Measurements from ENCODE around the gene ADAMTS14.

The ADAMTS14 gene

DNA sequence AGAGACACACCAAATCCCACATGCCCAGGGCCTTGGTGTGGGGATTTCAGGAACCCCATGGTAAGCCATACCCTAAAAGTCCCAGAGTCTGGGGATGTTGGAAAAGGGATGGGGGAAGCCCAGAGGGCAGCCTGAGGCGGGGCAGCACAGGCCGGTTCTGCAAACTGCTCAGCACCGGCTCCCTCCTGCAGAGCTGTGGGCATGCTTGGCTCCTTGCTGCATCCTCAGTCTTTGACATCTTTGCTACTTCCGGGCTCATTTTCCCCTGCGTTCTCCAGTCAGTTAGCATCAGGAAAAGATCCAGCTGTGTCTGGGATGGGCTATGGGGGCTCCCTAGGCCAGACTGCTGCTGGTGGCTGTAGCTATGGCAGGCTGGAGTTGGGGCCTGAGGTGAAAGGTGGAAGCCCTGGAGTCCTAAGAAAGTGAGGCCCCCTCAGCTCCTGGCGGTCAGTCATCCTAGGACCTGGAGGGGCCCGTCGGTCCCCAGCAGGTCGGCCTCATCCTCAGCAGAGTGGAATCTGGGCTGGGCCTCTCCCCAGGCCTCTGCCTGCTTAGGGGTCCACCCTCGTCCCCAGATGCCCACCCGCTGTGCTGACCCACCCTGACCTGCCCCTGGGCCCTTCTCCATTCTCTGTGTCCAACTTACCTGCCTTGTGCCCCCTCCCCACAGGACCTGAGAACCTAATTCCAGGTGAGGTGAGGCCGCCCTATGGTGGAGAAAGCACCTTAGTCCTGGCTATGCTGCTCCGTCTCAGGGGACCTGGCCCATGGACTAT is 103.6 kb downstream of the ADAMTS14 start:
- no peak for DNase-seq

DNA sequence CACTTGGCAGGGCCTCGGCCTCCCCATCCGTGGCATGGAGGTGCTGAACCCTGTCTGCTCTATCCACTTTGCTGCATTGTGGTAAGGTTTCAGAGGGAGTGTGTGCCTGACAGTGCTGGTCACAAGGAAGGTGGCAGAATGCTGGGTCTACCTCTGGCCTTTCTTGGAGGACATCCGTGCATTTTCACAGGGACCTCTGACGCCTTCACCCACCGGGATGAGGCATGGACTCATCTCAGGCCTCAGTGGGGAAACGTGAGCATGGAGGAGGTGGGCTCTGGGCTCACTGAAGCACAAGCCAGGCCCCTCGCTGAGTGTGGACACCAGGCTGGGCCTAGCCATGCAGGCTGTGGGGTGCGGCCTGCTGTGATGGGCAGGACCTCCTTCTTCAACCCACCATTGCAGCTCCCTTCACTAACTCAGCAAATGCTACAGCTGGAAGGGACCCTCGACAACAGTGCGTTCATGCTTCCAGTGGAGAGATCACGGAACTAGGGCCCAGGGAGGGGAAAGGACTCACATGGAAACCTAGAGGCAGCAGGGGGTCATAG is 104.2 kb downstream of the ADAMTS14 start:
- DNase-seq, result no peak

DNA sequence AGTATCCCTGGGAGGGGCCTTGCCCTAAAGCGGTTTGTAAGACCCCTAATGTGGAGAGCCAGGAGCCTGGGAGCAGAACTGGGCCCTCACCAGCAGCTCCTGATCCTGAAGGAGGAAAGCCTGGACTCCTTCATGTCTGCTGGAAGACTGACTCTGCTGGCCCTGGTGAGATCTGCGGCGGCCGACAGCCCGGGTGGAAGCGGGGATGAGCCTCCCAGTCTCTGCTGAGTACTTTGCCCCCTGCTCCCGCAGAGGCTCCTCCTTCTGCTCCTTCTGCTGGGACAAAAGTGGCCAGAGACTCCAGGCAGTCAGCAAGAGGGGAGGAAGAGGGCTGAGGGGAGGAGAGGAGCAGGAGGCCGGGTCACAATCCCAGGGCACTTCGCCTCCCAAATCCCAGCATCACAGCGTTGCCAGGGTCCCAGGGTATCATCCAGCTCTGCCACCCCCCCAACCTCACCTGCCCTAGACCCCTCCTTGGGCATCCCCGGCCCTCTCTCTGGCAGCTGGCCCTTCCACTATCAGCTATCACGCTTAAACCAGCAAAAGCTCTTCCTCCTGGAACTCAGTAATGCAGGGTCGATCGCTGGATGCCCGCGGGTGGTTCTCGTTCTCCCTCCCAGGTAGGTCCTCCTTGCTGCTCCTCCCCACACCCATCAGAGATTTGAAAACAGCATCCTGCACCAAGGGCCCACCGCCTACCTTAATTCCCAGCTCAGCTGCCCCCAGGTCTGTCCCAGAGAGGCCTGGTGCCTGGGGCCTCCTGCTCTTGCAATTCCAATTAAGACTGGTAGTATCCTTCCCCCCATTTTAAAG is 105.0 kb downstream of the ADAMTS14 start:
- no peak for DNase-seq

DNA sequence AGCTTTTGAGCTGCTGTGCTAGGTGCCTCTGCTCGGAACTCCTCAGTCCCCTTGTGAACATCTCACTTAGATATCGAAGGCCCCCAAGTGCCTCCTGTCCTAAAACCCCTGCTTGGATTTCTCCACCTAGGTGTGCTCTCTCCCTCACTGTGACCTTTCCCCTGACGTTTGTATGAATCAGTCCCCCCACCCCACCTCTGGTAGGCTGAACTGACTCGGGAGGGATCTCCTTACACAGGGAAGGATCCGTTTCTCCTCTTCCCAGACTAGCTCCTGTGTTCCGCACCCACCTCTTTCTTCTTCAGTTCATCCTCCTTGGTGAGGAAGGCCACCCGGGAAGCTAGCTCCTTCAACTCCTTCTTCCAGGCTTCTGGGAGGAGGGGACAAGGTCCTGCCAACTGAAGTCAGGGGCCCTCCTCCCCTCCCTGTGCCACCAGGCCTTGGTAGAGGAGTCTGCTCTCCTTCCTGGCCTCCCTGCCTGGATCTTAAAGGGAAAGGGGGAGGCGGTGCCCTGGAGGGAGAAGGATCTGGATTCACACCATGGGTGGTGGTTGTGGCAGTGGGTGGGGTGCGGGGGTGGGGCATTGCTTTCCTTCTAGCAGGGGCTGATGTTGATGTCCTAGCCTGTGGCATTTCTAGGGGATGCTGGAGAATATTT is 106.1 kb downstream of the ADAMTS14 start:
- no peak for DNase-seq

DNA sequence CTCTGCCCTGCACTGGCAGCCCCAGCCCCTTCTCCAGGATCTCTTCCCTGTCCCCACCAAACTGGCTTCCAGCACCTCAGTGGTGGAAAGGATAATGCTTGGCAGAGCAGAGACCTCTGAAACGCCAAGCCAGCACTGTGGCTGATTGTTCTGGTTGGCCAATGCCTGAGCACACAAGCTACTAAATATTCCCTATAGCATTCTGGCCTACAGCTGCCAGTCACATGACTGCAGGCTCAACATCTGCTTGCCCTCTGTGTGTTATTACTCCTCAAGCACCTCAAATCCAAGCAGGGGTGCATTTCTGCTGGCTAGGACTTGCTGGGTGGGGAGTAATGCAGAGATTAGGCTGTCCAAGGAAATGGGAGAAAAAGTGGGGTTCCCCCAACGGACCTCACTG is 106.8 kb downstream of the ADAMTS14 start:
- no peak for DNase-seq

DNA sequence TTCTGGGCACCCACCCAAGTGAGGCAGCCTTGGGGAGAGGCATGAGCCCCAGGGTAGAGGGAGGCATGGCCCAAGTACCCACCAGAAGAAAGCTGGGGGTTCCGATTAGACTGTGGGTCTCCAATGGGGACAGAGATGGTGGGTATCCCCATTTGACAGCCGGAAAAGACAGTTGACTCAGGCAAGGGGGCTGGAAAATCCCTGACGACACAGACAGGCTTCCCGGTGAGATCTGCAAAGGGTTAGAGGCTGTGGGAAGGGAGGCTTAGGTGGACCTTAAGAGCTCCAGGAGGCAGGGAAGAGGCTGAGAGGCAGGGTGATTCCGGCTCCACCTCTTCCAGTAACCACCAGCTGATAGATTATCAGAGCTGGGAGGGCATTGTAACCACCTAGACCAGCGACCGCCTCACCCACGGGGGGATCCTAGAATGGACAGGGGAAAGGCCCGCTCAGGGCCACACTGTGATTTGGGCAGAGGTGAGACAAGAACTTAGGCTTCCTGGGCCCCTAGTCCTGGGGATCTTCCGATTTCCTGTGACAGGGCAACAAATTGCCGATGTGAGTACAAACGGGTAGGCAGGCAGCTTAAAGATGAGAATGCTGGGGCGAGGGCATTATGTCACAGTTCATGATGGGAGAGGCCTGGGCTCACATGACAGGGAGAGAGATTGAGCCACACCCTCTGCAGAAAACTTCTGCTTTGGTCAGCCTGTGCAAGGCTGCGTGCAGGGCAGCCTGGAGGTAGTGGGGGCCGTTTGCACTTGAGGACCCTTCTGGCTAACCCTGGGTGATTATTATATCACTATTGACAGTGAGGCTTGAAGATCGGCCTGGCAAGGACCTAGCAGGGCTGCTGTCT is 107.4 kb downstream of the ADAMTS14 start:
- DNase-seq, result no peak

DNA sequence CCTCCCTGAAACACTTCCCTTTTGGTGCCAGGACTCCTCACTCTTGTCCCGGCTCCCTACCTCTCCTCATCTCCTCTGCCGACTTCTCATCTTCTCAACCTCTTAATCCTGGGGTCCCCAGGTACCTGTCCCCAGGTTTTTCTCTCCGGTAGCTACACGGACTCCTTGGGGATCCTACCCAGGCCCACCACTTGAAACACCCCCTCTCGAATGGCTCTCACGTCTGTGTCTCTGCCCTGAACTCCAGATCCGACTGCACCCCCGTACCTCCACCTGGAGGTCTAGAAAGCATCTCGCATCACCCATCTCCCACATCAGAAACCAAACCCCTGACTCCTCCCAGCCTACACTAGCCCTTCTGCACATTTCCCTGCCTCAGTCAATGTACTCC is 108.1 kb downstream of the ADAMTS14 start:
- DNase-seq, result no peak

DNA sequence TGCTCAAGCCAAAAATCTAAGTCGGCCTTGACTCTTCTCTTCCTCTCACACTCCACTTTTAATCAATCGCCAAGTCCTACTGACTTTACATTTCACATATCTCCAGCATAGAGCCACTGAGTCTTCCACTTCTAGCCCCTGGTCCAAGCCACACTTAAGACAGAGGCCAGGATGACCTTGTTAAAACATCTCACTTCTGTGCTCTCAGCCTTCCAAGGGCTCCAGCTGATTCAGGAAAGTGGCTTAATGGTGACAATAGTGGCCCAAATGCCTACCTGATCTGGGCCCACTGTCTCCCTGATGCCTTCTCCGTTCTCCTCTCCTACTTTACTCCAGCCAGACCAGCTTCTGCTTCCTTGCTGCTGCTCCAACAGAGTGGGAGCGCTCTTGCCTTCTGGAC is 108.5 kb downstream of the ADAMTS14 start:
- no peak for DNase-seq

DNA sequence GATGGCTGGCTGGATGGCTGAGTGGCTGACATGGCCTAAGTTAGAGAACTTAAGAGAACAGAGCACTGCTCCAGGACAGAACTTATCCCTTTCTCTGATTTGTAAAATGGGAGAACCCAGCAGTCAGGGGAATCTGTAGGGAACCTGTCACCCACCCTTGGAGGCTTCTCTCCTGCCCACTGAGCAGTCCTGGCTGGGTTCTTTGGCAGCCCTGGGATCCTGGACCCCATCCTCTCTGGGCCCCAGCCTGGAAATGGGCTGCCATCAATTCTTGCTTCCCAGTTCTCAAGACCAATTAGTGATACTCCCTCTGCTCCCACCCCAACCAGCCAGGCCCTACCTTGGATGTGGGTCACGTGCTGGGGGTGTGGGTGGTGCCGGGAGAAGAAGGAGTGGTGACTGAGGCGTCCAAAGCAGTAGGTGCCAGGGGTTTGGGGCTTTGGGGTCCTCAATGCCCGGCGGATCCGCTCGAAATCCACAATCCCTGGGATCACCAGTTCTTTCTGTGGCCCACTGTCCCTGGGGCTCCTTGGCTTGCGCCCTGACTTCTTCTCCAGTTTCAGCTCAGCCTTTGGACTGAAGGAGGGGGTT is 109.2 kb downstream of the ADAMTS14 start:
- DNase-seq, result no peak

DNA sequence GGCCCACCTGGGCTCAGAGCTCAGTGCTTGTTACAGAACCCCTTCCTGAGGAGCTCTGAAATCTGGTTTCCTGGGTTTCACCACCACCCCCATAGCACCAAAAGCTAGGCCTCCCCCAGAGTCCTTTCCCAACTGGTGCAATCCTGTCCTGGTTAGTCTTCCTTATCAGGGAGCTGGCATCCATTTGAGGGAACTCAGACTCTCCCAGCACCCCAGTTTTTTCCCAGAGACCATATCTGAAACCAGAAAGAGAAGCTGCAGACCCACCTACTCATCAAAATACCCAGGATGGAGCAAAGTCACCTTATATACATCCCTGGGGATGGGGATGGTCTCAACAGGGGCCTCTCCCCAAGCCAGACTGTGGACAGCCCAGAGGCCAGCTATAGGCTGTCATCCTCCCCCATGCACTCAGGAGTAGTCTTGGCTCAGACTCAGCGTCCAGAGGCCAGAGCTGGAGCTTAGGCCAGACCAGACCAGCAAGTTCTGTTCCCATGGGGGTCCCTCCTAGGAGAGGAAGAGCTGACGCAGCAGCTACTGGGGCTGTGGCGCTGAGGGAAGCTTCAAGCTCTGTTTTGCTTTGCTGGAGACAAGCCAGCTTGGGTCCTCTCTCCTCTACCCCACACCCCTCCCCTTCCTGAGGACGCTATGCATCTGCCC is 109.9 kb downstream of the ADAMTS14 start:
- DNase-seq, result no peak

DNA sequence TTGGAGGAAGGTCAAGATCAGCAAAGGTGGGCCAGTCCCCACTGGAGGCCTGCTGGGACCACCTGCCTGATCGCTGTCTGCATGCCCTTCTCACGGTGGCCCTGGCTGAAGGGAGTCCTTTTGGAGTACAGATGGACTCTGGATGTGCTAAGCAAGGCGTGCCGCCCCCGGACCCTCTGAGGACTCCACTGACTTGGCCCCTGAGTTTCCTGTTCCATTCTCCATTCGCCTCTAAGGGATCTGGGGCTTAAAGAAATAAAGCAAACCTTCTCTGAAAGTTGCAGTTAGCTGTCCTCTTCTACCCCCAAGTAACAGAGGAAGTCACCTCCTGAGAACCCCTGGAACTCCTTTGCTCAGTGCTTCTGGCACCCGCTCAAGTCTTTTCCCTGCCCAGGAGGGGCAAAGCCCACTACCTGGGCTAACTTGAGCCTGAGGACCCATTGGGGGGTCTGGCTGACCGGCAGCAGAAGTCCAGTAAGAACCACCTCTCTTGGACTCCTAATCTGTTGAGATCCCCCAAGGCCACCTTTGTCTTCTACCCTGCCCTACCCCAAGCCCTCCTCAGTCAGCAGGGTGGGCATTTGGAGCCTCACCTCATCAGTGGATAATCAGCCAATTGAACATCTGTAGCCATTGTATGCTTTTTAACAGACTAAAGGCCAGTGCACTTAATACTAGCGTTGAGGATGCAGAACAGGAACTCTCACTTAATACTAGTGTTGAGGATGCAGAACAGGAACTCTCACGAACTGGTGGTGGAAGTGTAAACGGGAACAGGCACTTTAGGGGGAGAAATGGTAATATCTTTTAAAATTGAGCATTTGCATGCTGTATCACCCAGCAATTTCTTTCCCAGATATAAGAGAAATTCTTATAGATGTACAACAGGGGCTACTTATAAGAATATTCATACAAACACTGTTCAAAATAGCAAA is 110.7 kb downstream of the ADAMTS14 start:
- DNase-seq, result no peak

DNA sequence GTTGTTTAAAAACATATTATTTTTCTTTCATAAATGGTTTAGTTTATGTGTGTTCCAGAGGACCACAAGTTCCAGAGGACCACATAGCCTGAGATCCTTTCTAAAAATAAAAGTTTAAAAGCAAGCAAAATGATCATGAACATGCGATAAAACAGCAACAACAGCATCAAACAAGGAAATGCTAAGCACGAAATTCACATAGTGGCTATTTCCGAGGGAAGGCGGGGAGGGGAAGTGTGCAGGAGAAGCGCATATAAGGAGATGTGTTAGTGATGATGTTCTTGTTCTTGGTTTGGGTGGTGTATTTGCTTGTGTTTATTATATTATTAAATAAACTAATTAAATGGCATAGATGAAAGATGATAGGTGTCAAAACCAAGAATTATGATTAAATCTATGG is 111.7 kb downstream of the ADAMTS14 start:
- no peak for DNase-seq

DNA sequence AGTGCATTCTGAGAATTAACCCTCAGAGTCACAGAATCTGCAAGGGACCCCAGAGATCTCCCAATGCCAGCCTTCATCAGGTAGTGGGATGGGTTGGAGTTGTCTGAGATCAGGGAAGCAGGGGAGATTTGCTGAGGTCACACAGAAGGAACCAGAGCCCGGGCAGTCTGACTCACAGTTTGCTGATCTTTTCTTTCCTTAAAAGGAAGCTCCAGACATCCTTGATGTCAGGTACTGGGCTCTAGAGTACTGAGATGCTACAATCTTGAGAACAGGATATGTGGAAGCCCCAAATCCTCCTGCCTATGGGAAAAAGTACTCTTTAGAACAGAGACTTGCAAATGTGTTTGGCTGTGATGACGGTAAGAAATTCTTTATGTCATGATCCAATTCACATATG is 112.2 kb downstream of the ADAMTS14 start:
- no peak for DNase-seq

DNA sequence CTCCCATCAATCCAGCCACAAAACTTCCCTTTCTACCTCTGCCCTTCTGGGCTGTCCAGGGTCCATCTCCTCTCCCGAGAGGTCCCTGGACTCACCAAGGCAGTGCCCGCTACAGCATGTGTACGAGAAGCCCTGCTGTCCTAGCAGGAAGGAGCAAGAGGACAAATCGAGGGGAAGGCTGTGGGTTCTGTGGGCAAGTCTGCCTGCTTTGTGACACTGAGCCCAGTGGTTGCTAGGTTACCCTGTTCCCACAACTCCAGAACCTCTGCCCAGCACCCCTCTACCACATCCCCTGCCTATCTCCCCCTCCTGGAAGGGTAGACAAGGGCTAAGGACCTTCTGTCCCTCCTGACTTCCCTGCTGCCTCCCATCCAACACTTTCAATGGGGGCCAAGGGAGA is 112.9 kb downstream of the ADAMTS14 start, which contains the start of gene TBATA:
TSS of gene TBATA (minus strand) at position 188 of the 400 bp plus-strand sequence. CDS start 1,998 bp downstream, outside the sequence.
- DNase-seq, result no peak

DNA sequence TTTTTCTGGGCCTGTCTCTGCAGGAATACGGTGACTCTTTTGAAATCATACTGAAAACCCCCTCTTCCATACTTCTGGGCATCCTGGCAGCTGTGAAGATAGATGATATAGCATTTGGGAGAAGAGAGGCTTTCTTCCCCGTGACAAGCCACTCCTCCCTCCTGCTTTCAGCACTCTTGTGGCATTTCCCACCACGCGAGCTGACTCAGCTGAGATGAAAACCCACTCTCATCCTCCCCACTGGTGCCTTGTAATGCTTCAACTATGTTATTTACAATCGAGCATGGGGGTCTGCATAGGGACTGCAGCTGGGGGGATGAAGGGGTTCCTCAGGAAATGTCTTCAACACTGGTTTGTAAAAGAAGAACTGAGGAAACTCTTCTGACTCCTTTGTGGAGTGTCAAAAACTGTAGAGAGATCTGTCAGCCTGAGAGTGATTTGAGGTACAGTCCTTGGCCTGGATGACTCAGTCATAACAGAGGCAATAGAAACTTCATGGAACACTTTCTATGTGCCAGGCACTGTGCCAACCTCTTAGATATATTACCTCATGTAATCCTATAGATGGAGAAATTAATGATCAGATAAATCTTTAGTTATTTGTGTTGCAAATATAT is 114.6 kb downstream of the ADAMTS14 start:
- no peak for DNase-seq

DNA sequence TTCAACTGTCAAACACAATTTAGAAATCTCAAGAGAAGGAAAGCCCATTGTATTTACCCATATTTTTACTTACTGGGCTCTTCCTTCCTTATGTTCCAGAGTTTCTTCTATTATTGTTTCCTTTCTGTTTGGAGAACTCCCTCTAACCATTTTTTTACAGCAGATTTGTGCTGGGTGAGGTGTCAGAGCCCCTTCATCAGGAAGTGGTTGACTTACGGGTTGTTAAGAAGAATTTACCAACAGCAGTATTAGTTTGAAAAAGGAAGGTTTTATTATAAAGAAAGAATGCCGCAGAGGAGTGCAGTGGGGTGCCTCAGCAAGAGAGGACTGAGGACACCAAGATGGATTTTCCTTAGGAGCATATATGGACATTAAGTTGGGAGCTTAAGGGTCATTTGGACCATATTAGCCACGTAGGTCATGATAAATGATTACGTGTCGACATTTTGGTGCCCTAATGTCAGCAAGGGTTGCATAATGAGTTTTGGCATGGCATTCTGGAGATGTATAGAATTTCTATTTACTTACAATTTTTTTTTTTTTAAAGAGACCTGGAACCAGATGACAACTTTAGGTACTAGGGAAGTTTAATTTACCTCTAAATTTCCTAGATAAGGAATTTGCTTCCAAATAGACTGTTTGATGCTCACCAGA is 119.2 kb downstream of the ADAMTS14 start:
- no peak for DNase-seq

DNA sequence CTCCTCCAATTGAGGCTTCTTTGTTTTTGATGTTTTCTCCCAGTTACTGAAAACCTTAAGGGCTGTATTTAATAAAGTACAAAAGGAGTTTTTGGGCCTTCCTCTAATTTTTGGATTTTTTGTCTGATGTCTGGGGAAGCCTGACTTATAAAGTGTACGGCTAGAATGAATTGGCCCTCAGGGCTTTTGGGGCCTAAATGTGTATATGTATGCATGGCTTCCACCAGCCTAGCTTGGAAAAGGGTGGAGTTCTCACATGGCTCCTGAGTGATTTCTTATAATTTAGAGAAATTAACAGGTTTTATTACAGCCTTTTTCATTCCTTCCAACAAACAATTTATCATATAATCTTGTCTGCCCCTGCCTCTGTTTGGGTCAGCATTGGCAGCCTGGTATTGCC is 123.3 kb downstream of the ADAMTS14 start:
- no peak for DNase-seq

DNA sequence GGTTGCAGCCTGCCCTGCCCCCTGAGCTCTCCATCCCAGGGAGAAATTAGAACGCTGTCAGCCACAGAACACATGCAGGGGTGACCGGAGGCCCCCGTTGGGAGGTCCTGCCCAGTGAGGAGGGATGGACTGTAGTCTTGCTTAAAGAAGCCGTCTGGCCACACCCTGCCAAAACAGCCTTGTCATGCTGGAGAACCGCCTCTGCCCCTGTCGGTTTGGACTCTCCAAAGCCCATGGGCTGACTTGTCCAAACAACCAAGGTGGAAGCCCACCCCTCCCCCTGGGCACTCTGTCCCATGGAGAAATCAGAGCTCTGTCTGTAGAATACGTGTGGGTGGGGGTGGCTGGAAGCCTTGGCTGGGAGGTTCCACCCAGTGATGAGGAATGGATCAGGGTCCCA is 125.5 kb downstream of the ADAMTS14 start:
- DNase-seq, result no peak

DNA sequence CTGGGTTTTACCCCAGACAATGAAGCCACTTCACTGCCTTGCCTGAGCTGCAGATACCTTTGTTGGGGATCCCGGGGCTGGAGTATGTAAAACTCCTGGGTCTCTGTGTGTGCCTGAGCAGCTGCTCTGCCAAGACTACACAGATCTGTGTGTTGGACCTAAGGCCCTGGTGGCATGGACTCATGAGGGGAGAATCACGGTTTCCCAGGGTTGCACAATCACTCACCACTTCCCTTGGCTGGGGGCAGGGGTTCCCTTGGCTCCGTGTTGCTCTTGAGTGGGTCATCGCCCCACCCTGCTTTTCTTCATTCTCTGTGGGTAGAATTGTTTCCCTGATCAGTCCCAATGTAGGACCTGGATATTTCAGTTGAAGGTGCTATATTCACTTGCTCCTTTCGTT is 126.8 kb downstream of the ADAMTS14 start:
- no peak for DNase-seq
